GM12878 (cell line): ENCODE measurements around the gene CARD16. TPM values are rescaled to one million over a fixed set of nuclear protein-coding genes. Genes with fewer than 3 reads are reported as not detected.

Experiments
- ATAC-seq: fragments of 200-7000 bp; cut with Tn5 transposase; 3 replicates; pipeline ENCODE4 v1.9.1; 2020; ENCODE audit warnings: mild to moderate bottlenecking, moderate library complexity
- BruUV-seq: library from RNA; stranded (reverse); fragments of 400-500 nt; replicated peaks from 2 replicates; lab custom pipeline; 2021; lab: Mats Ljungman, UMichigan
- CTCF ChIA-PET: fragments of 300-600 bp; sonication (Branson Sonifier 250); formaldehyde crosslinking; extraction: SDS; loops from one replicate; lab custom pipeline; 2021; ENCODE audit warnings: inconsistent platforms; lab: Yijun Ruan, JAX
- POLR2A ChIA-PET: fragments of 350-600 bp; formaldehyde crosslinking; extraction: SDS; loops from one replicate; lab custom pipeline; 2021; ENCODE audit warnings: inconsistent platforms; lab: Charles Lee
- RAD21 ChIA-PET: fragments of 300-600 bp; sonication (Branson Sonifier 250); formaldehyde crosslinking; loops from one replicate; lab custom pipeline; 2023; ENCODE audit warnings: antibody characterized with exemption; ENCODE audit not compliant: unreplicated experiment; lab: Charles Lee
- SMC1A ChIA-PET: fragments of 300-600 bp; sonication (Branson Sonifier 250); formaldehyde crosslinking; loops from one replicate; lab custom pipeline; 2023; ENCODE audit not compliant: unreplicated experiment, uncharacterized antibody; lab: Charles Lee
- DNase-seq: peaks from one replicate; pipeline ENCODE4 v3.0.0-alpha.2; 2011; ENCODE audit warnings: low read depth, low spot score
- FAIRE-seq: peaks from 3 replicates; lab custom pipeline; 2011; peaks lifted over from hg19 to GRCh38; lab: Jason Lieb, UNC
- H2AFZ ChIP-seq: 2 replicates; pipeline ENCODE4 v1.6.0; 2011; ENCODE audit warnings: low read depth, low read length, control low read depth; ENCODE audit not compliant: control insufficient read depth
- H3K27ac ChIP-seq: 2 replicates; pipeline ENCODE4 v1.5.1; 2011; ENCODE audit warnings: control low read depth; ENCODE audit not compliant: control insufficient read depth, insufficient read depth
- H3K27me3 ChIP-seq, 2 experiments: replicated peaks in 1 of 2; 2 replicates each; pipeline versions ENCODE4 v1.6.0 to v1.6.1; 2011; ENCODE audit warnings: low read length in 1 of 2; ENCODE audit not compliant: control insufficient read depth in 2 of 2, insufficient read depth in 2 of 2
- H3K36me3 ChIP-seq, 2 experiments: 2 replicates each; pipeline ENCODE4 v1.5.1; 2011; ENCODE audit warnings: low read length in 1 of 2; ENCODE audit not compliant: control insufficient read depth in 2 of 2, insufficient read depth in 2 of 2
- H3K4me1 ChIP-seq: 2 replicates; pipeline ENCODE4 v1.6.1; 2011; ENCODE audit warnings: mild to moderate bottlenecking, low read length, moderate library complexity, mixed read lengths; ENCODE audit not compliant: control insufficient read depth, insufficient read depth
- H3K4me2 ChIP-seq: 2 replicates; pipeline ENCODE4 v1.6.0; 2011; ENCODE audit warnings: control low read depth; ENCODE audit not compliant: control insufficient read depth, insufficient read depth
- H3K4me3 ChIP-seq: fragments of 200-600 bp; sonication (generic); 2 replicates; pipeline ENCODE4 v1.5.1; 2016
- H3K79me2 ChIP-seq: 2 replicates; pipeline ENCODE4 v1.6.0; 2011; ENCODE audit warnings: low read length; ENCODE audit not compliant: control insufficient read depth, insufficient read depth
- H3K9ac ChIP-seq: 2 replicates; pipeline ENCODE4 v1.8.0; 2011; ENCODE audit warnings: low read length, control low read depth, mixed read lengths; ENCODE audit not compliant: control insufficient read depth, insufficient read depth
- H3K9me3 ChIP-seq: replicated peaks from 3 replicates; pipeline ENCODE4 v1.5.1; 2011; ENCODE audit warnings: mild to moderate bottlenecking, low read length; ENCODE audit not compliant: control insufficient read depth, insufficient read depth
- H4K20me1 ChIP-seq: 2 replicates; pipeline ENCODE4 v1.6.0; 2011; ENCODE audit not compliant: control insufficient read depth, insufficient read depth
- ATF7 ChIP-seq: fragments of 450-650 bp; IDR thresholded peaks from 2 replicates; pipeline ENCODE4 v1.6.1; 2016; ENCODE audit warnings: low read depth, mild to moderate bottlenecking
- CHD1 ChIP-seq: IDR thresholded peaks from 2 replicates; pipeline ENCODE4 v1.6.1; 2012; ENCODE audit warnings: low read depth, low read length, improper control_type of control experiment
- JUND ChIP-seq: IDR thresholded peaks from 2 replicates; pipeline ENCODE4 v1.6.1; 2012; ENCODE audit warnings: low read depth, mild to moderate bottlenecking, low read length, improper control_type of control experiment, moderate library complexity
- MYB ChIP-seq: fragments of 150-350 bp; IDR thresholded peaks from 2 replicates; pipeline ENCODE4 v1.6.1; 2014; ENCODE audit warnings: mild to moderate bottlenecking, low read depth, low read length, borderline replicate concordance
- NFYB ChIP-seq: IDR thresholded peaks from 2 replicates; pipeline ENCODE4 v1.6.1; 2011; ENCODE audit warnings: low read depth, mild to moderate bottlenecking, low read length, improper control_type of control experiment, moderate library complexity; ENCODE audit not compliant: insufficient read depth
- POLR2A ChIP-seq: IDR thresholded peaks from 2 replicates; pipeline ENCODE4 v1.6.1; 2011; ENCODE audit warnings: low read depth, mild to moderate bottlenecking, low read length
- PRDM15 ChIP-seq: fragments of 450-650 bp; formaldehyde crosslinking; IDR thresholded peaks from 2 replicates; pipeline ENCODE4 v1.4.0; 2020; ENCODE audit warnings: mild to moderate bottlenecking, moderate library complexity
- RB1 ChIP-seq: fragments of 450-650 bp; formaldehyde crosslinking; IDR thresholded peaks from 2 replicates; pipeline ENCODE4 v1.6.1; 2017; ENCODE audit warnings: mild to moderate bottlenecking, borderline replicate concordance
- SRF ChIP-seq, 2 experiments: IDR thresholded peaks; 2 replicates each; pipeline ENCODE4 v1.6.1; 2011; ENCODE audit warnings: low read depth in 2 of 2, low read length in 2 of 2, mild to moderate bottlenecking in 1 of 2, moderate library complexity in 1 of 2
- STAT1 ChIP-seq: fragments of 450-650 bp; conservative IDR thresholded peaks from 2 replicates; pipeline ENCODE4 v1.6.1; 2014; ENCODE audit warnings: antibody characterized with exemption, mild to moderate bottlenecking
- USF1 ChIP-seq: IDR thresholded peaks from 2 replicates; pipeline ENCODE4 v1.6.1; 2011; ENCODE audit warnings: borderline replicate concordance, low read depth, mild to moderate bottlenecking, moderate library complexity, mixed read lengths, low read length; ENCODE audit not compliant: insufficient read depth; ENCODE audit errors: extremely low read length
- YBX1 ChIP-seq: fragments of 450-650 bp; IDR thresholded peaks from 2 replicates; pipeline ENCODE4 v1.6.1; 2016; ENCODE audit warnings: antibody characterized with exemption
- WGBS: methylation state at CpG from one replicate; pipeline ENCODE4 v1.1.6; 2016; ENCODE audit warnings: low lambda C conversion rate; ENCODE audit not compliant: insufficient replicate concordance, insufficient coverage; ENCODE audit errors: missing lambda C conversion rate; 5-methylcytosine and 5-hydroxymethylcytosine counted together
- in situ Hi-C: fragments of 300-500 bp; cut with MboI; formaldehyde crosslinking; loops from 9 replicates; pipeline ENCODE4 v1.14.3; 2018; ENCODE audit warnings: mixed read lengths
- intact Hi-C: fragments of 100-400 bp; cut with micrococcal nuclease; formaldehyde crosslinking; loops from one replicate; pipeline ENCODE4 v1.14.2; 2022; ENCODE audit not compliant: unreplicated experiment
- polyA plus RNA-seq, 11 experiments: library from polyadenylated mRNA; depleted of rRNA in 4 of 11; unstranded in 6 of 11; stranded (reverse) in 5 of 11; fragments of >200 nt; fragmentation: Nextera tagmentation in 4 of 11; fragmentation: Illumina TruSeq in 1 of 11; extraction: Ambion mirVana in 4 of 11; extraction: Trizol in 1 of 11; gene quantifications; 1 replicate in 1 of 11; 2 replicates in 10 of 11; pipeline versions ENCODE4 v1.2.1 to v1.2.3, GENCODE V29; 2011 to 2016; ENCODE audit warnings: inconsistent platforms in 2 of 11, missing spikeins in 2 of 11, low read depth in 1 of 11
- total RNA-seq, 4 experiments: library from RNA; depleted of rRNA in 3 of 4; stranded (reverse); fragments of >200 nt in 3 of 4; fragmentation: Illumina TruSeq in 1 of 4; extraction: Trizol in 1 of 4; gene quantifications; 2 replicates each; pipeline versions ENCODE4 v1.2.1 to v1.2.3, GENCODE V29; 2013 to 2021

Gene CARD16
- total and polyA plus RNA-seq, 10 of the 15 experiments (the other 5 are each of a cell fraction or from before 2014, with no cell fraction given) = 11.8 to 76.3 (median 25.9) TPM

GRCh38 chr11:105003151-105003550 is 42.0 kb downstream of the CARD16 start:
- Histone ChIP-seq H3K36me3 (no peaks in the 10 kb centered on the region), H3K27ac (no peak overlapping the region), H2AFZ (no peak overlapping the region), H3K4me3 (no peak overlapping the region), H3K9ac (no peak overlapping the region), H3K9me3 (no peaks in the 10 kb centered on the region), H4K20me1 (no peaks in the 10 kb centered on the region), H3K79me2 (no peaks in the 10 kb centered on the region), H3K27me3 (no peaks in the 10 kb centered on the region), H3K4me2 (no peak overlapping the region), H3K4me1 (no peaks in the 10 kb centered on the region)
- ATAC-seq (no peak), FAIRE-seq (no peak), DNase-seq (no peak)
- ChIA-PET RAD21 (no interaction called here), CTCF (interaction anchor here (0.7 to 1.3 kb wide), 4 partner anchors 13 to 849 kb away, joined by 3 to 4 read pairs (median 3); no protein-coding TSS in a partner anchor), POLR2A (no interaction called here), SMC1A (no interaction called here)
- no TSS peak for BruUV-seq
- WGBS = 0% methylated on average over 2 of the region's 2 CpGs
- intact Hi-C loops (loop anchor here (5.0 kb wide), 1 partner anchor 56 kb away; no protein-coding TSS in a partner anchor), in situ Hi-C loops (loop anchor here (10.0 kb wide), 1 partner anchor 388 kb away; no protein-coding TSS in a partner anchor)
- TF ChIP-seq MYB = no peak
- no peak for TF ChIP-seq POLR2A
- no peak for TF ChIP-seq PRDM15 (CRISPR knock-in tag)
- no peak for TF ChIP-seq USF1
- no peak for TF ChIP-seq STAT1
- no peak for TF ChIP-seq NFYB
- TF ChIP-seq JUND = no peak
- TF ChIP-seq YBX1 = no peak
- no peak for TF ChIP-seq ATF7
- TF ChIP-seq SRF (IDR thresholded peaks at IDR 0.05; ENCODE audit: low read depth in 2 of 2, low read length in 2 of 2) = no peak
- TF ChIP-seq CHD1 = no peak
- no peak for TF ChIP-seq RB1
